GM18505 (cell line): Measurements from ENCODE around the gene RHCE.
"Not testable (repeated sequence)": the region's sequence is repeated elsewhere in the genome, so short reads cannot be mapped to it uniquely, and the experiment has no call there.

ENCODE experiments used
- ATAC-seq: cut with Tn5 transposase; IDR thresholded peaks from one replicate; pipeline ENCODE4 v1.9.1; 2021; ENCODE audit not compliant: unreplicated experiment
- POLR2A ChIP-seq: IDR thresholded peaks from 4 replicates; pipeline ENCODE4 v1.6.1; 2011; ENCODE audit warnings: borderline replicate concordance; ENCODE audit not compliant: insufficient read depth, insufficient read length; ENCODE audit errors: extremely low read depth

Gene RHCE

GRCh38 chr1:25428475-25429166, 8.0 kb upstream of the RHCE start:
- no peak for ATAC-seq
- TF ChIP-seq POLR2A, result no peak

GRCh38 chr1:25427696-25428095, 7.1 kb upstream of the RHCE start:
- no peak for ATAC-seq
- no peak for TF ChIP-seq POLR2A

GRCh38 chr1:25425098-25426085, 4.8 kb upstream of the RHCE start:
- no peak for TF ChIP-seq POLR2A
- no peak for ATAC-seq

GRCh38 chr1:25423206-25423605, 2.6 kb upstream of the RHCE start:
- not testable (repeated sequence) for ATAC-seq

- ATAC-seq, result not testable (repeated sequence)
These were observed 1.3 kb downstream of the RHCE start for GRCh38 chr1:25419339-25419738.

- ATAC-seq, result not testable (repeated sequence)
These were observed 3.3 kb downstream of the RHCE start for GRCh38 chr1:25417280-25417679.

- not testable (repeated sequence) for ATAC-seq
These were observed 6.0 kb downstream of the RHCE start for GRCh38 chr1:25414578-25414977.

GRCh38 chr1:25414157-25414556, 6.5 kb downstream of the RHCE start:
- ATAC-seq, result not testable (repeated sequence)

- ATAC-seq, result not testable (repeated sequence)
These were observed 7.6 kb downstream of the RHCE start for GRCh38 chr1:25412872-25413623.

GRCh38 chr1:25409641-25410427, 10.8 kb downstream of the RHCE start:
- ATAC-seq, result not testable (repeated sequence)

- ATAC-seq, result not testable (repeated sequence)
These were observed 14.8 kb downstream of the RHCE start for GRCh38 chr1:25405731-25406305.

- ATAC-seq, result not testable (repeated sequence)
These were observed 17.4 kb downstream of the RHCE start for GRCh38 chr1:25402947-25403803.

GRCh38 chr1:25398079-25398478, 22.5 kb downstream of the RHCE start:
- not testable (repeated sequence) for ATAC-seq

GRCh38 chr1:25397549-25397948, 23.1 kb downstream of the RHCE start:
- ATAC-seq, result not testable (repeated sequence)
